Stromal cell of bone marrow (primary cell): Measurements from ENCODE around the gene MAPK1.
"Not testable (repeated sequence)": the region's sequence is repeated elsewhere in the genome, so short reads cannot be mapped to it uniquely, and the experiment has no call there.

Experiments used
- DNase-seq: peaks from one replicate; pipeline ENCODE4 v3.0.0-alpha.2; 2012; ENCODE audit warnings: low read depth

MAPK1 gene

DNA sequence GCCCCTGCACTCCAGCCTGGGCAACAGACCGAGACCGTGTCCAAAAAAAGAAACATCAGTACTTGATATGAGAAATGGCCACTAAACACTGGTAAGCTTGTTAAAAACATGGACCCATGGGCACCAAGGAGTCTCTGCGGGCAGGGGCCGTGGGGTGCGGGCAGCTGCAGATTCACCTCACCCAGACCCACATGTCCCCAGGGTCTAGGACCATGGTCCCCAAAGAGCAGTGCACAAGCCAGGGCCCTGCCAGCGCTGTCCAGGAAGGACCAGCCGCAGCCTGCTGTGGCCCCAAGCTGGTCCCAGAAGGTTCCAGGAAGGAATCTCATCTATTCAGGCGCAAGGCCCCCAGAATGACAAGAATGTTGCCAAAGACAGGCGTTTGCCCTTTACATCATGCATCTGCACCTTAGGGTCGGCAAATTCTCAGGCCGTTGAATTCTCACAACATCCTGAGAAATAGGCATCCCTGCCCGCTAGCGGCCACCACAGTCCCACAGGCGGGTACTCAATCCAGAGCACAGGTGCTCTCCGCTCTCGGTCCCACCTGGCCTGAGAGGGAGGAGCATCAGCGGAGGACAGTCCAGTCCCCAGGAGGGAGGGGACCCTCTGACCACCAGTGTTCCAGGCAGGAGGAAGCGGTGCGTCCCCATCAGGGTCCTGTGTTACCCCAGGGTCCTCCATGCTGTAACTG lies 141.3 kb downstream of the MAPK1 start:
- DNase-seq: no peak

GRCh38 chr22:21724496-21724895 lies 142.9 kb downstream of the MAPK1 start:
- not testable (repeated sequence) for DNase-seq

- DNase-seq: not testable (repeated sequence)
Observed at GRCh38 chr22:21721195-21721852, 146.1 kb downstream of the MAPK1 start.

GRCh38 chr22:21720191-21720859 lies 147.1 kb downstream of the MAPK1 start:
- not testable (repeated sequence) for DNase-seq

DNA sequence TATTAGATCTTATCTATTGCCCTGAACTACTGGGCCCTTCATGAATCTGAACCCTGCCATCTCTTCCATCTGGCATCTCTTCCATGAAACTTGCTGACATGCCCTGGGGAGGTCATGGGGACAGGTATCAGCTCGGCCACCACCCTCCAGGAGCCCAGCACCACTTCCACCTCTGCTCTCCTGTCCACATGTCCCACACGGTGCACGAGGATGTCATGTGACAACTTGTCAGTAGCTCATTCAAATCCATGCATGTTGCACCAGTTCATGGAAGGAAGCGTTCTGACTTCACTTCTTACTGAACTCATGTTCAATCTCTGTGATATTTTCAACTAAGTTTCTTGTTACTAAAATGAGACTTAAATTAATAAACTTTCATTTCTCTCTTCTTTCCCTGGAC lies 148.4 kb downstream of the MAPK1 start:
- no peak for DNase-seq

GRCh38 chr22:21718499-21718898 lies 148.9 kb downstream of the MAPK1 start:
- no peak for DNase-seq

GRCh38 chr22:21716395-21717122 lies 150.9 kb downstream of the MAPK1 start:
- DNase-seq: not testable (repeated sequence)

GRCh38 chr22:21714786-21715185 lies 152.7 kb downstream of the MAPK1 start:
- no peak for DNase-seq

- DNase-seq: no peak
Observed at GRCh38 chr22:21714059-21714770, 153.2 kb downstream of the MAPK1 start.

GRCh38 chr22:21713428-21714058 lies 153.9 kb downstream of the MAPK1 start:
- DNase-seq: no peak

- peak; percentile 62 for DNase-seq
Observed at GRCh38 chr22:21712751-21713427, 154.6 kb downstream of the MAPK1 start.

DNA sequence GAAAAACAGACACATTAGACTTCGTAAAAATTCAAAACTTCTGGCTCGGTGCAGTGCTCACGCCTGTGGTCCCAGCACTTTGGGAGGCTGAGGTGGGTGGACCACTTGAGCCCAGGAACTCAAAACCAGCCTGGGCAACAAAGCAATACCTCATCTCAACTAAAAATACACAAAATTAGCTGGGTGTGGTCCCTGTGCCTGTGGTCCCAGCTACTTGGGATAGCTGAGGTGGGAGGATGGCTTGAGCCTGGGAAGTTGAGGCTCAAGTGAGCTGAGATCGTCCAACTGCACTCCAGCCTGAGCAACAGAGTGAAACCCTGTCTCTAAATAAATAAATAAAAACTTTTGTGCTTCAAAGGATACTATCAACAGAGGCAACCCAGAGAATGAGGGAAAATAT lies 155.6 kb downstream of the MAPK1 start:
- no peak for DNase-seq

DNA sequence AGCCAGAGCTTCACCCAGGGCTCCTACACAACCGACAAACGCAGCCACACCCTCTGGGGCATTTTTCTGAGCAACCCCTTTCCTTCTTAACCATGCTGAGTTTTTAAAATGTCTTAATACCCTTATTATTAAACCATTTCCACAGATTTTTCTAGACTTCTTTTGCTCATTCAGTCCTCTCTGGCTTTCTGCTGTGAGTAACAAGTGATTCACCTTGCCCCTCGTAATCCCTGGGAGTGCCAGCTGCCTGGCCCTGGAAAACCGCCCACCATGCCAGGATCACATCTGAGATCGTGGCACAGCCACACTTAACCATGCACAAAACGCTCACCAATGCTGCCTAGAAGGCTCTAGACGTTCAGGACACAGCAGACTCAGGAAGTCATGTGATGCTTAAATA lies 157.3 kb downstream of the MAPK1 start:
- DNase-seq: no peak

GRCh38 chr22:21709688-21710087 lies 157.8 kb downstream of the MAPK1 start:
- no peak for DNase-seq

- no peak for DNase-seq
Observed at GRCh38 chr22:21708960-21709359, 158.5 kb downstream of the MAPK1 start.

GRCh38 chr22:21707677-21708076 lies 159.8 kb downstream of the MAPK1 start:
- DNase-seq: no peak
